ENCODE measurements around the gene NAA80. TPM values are rescaled to one million over a fixed set of nuclear protein-coding genes. Genes with fewer than 3 reads are reported as not detected.

The NAA80 gene
- total RNA-seq, 4 donors from 2014 or later = 12.4 to 19.4 (median 15.1) TPM

DNA sequence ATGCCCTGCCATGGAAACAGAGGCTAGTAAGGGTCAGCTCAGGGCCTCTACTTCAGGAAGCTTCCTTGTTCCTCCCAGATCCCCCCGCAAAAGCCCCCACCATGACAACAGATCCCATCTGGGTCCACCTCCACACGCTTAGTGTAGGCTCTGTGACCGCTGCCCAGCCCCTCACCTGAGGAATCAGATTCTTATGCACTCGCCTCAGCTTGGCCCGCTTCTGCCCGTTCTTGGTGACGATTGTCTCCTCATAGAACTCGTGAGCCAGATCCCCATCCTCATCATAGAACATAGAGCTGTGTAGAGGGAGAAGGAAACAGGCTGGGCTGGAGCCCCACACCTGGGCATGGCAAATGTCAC is 27.0 kb upstream of the NAA80 start:
- no peak overlapping the region for H3K4me3 ChIP-seq (ENCODE audit: low read depth, poor library complexity, severe bottlenecking)
- no peak for DNase-seq (ENCODE audit: low spot score in 2 of 2)
- TF ChIP-seq POLR2A (IDR thresholded peaks at IDR 0.05) = no peak
- TF ChIP-seq, protein P1, sequence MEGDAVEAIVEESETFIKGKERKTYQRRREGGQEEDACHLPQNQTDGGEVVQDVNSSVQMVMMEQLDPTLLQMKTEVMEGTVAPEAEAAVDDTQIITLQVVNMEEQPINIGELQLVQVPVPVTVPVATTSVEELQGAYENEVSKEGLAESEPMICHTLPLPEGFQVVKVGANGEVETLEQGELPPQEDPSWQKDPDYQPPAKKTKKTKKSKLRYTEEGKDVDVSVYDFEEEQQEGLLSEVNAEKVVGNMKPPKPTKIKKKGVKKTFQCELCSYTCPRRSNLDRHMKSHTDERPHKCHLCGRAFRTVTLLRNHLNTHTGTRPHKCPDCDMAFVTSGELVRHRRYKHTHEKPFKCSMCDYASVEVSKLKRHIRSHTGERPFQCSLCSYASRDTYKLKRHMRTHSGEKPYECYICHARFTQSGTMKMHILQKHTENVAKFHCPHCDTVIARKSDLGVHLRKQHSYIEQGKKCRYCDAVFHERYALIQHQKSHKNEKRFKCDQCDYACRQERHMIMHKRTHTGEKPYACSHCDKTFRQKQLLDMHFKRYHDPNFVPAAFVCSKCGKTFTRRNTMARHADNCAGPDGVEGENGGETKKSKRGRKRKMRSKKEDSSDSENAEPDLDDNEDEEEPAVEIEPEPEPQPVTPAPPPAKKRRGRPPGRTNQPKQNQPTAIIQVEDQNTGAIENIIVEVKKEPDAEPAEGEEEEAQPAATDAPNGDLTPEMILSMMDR (IDR thresholded peaks at IDR 0.05) = no peak
- WGBS, 2 donors = 89 to 91% methylated on average over 8 of the region's 8 CpGs
- intact Hi-C loops (cut with DNase I; ENCODE audit: low total_unique reads) = no loop called here

DNA sequence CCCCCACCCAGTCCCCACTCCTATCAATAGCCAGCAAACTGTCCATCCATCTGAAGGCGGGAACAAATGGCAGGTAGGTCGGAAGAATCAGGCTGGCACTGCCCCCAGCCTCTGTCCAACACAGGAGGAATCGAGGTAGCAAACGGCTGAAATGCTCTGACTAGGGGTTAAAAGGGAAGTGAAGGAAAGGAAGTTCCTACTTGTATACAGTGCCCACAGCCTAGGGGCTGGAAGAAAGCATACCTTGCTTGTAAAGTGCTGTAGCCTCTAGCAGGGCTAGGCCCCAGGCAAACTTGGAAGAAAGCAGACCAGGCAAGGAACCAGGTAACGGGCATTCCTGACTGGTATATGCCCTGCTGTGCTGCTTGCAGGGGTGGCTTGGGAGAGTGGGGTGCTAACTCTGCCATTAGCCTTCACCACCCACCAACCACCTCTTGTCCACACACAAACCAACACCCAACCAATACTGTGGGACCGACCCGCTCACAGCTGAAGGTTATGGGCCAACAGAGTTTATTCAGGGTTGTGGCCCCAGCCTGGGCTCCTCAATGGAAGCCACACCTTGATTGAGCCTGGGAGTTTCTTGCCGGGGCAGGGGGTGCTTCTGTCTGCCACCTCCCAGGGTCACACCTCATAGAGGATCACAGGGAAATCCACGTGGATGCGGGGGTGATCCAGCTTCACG is 26.4 kb upstream of the NAA80 start:
- no peak for TF ChIP-seq POLR2A (IDR thresholded peaks at IDR 0.05)
- TF ChIP-seq, protein P1 (IDR thresholded peaks at IDR 0.05) = no peak
- DNase-seq (ENCODE audit: low spot score in 2 of 2) = no peak
- intact Hi-C loops (cut with DNase I; ENCODE audit: low total_unique reads) = no loop called here
- no peak overlapping the region for H3K4me3 ChIP-seq (ENCODE audit: low read depth, poor library complexity, severe bottlenecking)
- WGBS, 2 donors = 81 to 86% methylated on average over 10 to 11 of the region's 11 CpGs

DNA sequence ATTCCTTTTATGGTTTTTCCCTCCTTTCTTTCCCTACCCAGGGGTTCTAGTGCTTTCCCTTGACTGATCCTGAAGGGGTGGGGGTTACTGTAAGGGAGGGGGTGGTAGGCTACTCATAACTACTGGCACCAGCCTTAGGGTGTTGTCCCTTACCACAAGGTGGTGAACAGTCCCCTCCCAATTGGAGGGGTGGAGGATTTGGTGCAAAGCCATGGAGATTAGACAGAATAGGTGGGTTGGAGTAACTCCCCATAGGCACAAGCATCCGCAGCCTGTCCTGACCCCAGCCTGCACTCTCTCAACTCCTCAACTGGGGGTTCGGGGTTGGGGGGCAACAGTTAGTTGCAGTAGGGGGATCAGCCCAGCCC is 25.9 kb upstream of the NAA80 start:
- intact Hi-C loops (cut with DNase I; ENCODE audit: low total_unique reads) = no loop called here
- TF ChIP-seq POLR2A (IDR thresholded peaks at IDR 0.05) = no peak
- TF ChIP-seq, protein P1 (IDR thresholded peaks at IDR 0.05) = no peak
- WGBS, 2 donors = 71 to 94% methylated on average over 2 of the region's 2 CpGs
- no peak overlapping the region for H3K4me3 ChIP-seq (ENCODE audit: low read depth, poor library complexity, severe bottlenecking)
- no peak for DNase-seq (ENCODE audit: low spot score in 2 of 2)

DNA sequence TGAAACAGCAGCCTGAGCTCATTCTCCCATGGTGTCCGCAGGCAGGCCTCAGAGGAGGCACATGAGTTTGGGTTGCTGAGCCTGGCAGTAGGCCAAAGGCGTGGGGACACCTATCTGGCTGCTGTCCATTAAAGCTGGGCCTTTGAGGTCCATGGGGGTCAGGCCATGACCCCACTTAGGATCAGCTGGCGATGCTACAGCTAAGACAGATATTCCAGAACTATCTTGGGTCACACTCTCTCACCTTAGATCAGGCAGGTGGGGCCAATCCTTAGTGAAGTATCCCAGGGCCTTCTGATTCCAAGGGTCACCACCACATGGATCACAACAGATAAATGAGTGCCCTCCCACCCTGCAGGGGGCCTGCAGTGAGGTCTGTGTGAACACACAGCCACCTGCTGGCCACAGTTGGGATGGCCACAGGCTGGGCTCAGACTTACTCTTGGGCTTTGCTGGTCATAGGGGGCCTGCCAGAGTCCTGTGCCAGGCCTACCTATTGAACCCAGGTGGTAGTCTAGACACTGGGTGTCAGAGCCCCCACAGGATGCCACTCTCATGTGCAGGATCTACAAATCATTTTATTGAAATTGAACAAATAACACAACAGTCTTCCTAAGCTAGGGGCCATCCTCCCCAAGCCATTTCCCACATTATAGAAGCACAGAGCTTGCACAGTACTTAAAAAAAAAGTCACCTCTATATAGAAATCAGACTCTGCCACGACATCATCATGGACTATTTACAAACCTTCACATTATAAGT is 25.3 kb upstream of the NAA80 start:
- DNase-seq (ENCODE audit: low spot score in 2 of 2) = peak in 1 of 2 donors; percentile 60
- TF ChIP-seq, protein P1 (IDR thresholded peaks at IDR 0.05) = peak in 1 of 3 donors; percentile 59
- TF ChIP-seq POLR2A (IDR thresholded peaks at IDR 0.05) = no peak
- intact Hi-C loops (cut with DNase I; ENCODE audit: low total_unique reads) = no loop called here
- no peak overlapping the region for H3K4me3 ChIP-seq (ENCODE audit: low read depth, poor library complexity, severe bottlenecking)
- 44 to 50% methylated on average over 4 of the region's 4 CpGs for WGBS, 2 donors

DNA sequence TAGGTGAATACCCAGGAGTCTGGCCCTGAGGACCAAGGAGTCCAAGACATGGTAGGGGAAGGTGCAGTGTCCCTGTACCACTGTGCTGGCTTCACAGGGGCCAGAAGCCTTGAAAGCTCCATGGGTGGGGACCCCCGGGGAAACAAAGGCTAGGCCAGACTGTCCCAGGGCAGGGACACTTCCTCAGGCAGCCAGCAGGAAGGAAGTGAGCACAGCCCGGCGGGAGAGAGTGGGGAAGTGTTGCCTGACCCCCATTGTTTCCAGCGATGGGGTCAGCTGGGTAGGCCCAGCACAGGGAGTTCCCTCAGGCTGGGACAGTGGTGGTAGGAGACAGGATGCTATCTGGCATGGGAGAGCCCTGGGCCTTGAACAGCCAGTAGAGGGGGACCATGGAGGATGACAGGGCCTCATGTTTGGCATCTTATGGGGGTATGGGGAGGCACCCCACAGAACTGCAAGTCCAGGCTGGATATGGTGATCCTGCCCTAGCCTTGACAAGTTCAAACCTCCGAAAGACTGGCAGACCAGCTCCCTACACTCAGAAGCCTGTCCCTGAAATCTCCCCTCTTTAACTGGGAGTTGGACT is 24.5 kb upstream of the NAA80 start:
- 44 to 81% methylated on average over 4 of the region's 5 CpGs for WGBS, 2 donors
- intact Hi-C loops (cut with DNase I; ENCODE audit: low total_unique reads) = no loop called here
- peak in 1 of 2 donors; percentile 36 for DNase-seq (ENCODE audit: low spot score in 2 of 2)

More for the DNA sequence above, 24.5 kb upstream of the NAA80 start:
- TF ChIP-seq, protein P1 (IDR thresholded peaks at IDR 0.05) = no peak
- TF ChIP-seq POLR2A (IDR thresholded peaks at IDR 0.05) = no peak
- H3K4me3 ChIP-seq (ENCODE audit: low read depth, poor library complexity, severe bottlenecking) = no peak overlapping the region

All from lower leg skin (tissue), 4 donors.